ENCODE data around the gene PLCB4. TPM values are rescaled to one million over a fixed set of nuclear protein-coding genes. Genes with fewer than 3 reads are reported as not detected.
A peak's percentile ranks its signal among the peaks of the same experiment; 100 is the strongest.

The PLCB4 gene
- 0.05 and 0.47 TPM in 2 replicates for total RNA-seq (2014; rRNA removed; shearing (Covaris generic))

GRCh38 chr20:9068841-9069663, at the start of gene PLCB4:
Gene PLCB4, plus strand, starts transcription at chr20:9069087. Its CDS starts 238,728 bp downstream, at chr20:9307815.
- DNase-seq: no peak
- no peaks in the 10 kb centered on the region for H3K27me3 ChIP-seq

GRCh38 chr20:9019833-9020232, 49.1 kb upstream of the PLCB4 start:
- 0 out of 2 replicates have a peak, but pooled peaks cover 3% of the 10 kb centered on the region for H3K4me1 ChIP-seq
- 0 out of 2 replicates have a peak, but pooled peaks cover 2% of the 10 kb centered on the region for H3K9me3 ChIP-seq (replicated peaks)
- H3K4me3 ChIP-seq: no peak overlapping the region
- no peak for DNase-seq
- H3K36me3 ChIP-seq: no peaks in the 10 kb centered on the region
- peaks cover 8% of the 10 kb centered on the region for H3K27me3 ChIP-seq
- H3K27ac ChIP-seq: no peak overlapping the region

More at GRCh38 chr20:9068841-9069663, at the start of gene PLCB4:
- Histone ChIP-seq H3K36me3 (no peaks in the 10 kb centered on the region), H3K4me3 (no peak within 1 kb of the TSS), H3K4me1 (no peaks in the 10 kb centered on the region), H3K27ac (no peak within 1 kb of the TSS), H3K9me3 (replicated peaks) (no peaks in the 10 kb centered on the region)

GRCh38 chr20:9021216-9021615, 47.7 kb upstream of the PLCB4 start:
- Histone ChIP-seq H3K36me3 (no peaks in the 10 kb centered on the region), H3K4me3 (no peak overlapping the region), H3K9me3 (replicated peaks) (0 out of 2 replicates have a peak, but pooled peaks cover 2% of the 10 kb centered on the region), H3K4me1 (0 out of 2 replicates have a peak, but pooled peaks cover 3% of the 10 kb centered on the region), H3K27ac (no peak overlapping the region), H3K27me3 (peaks cover 8% of the 10 kb centered on the region)
- peak in 1 of 2 experiments; percentile 3 for DNase-seq

- no peak overlapping the region for H3K27ac ChIP-seq
- 0 out of 2 replicates have a peak, but pooled peaks cover 2% of the 10 kb centered on the region for H3K9me3 ChIP-seq (replicated peaks)
- peaks cover 6% of the 10 kb centered on the region for H3K27me3 ChIP-seq
- no peaks in the 10 kb centered on the region for H3K36me3 ChIP-seq
- DNase-seq: peak in 1 of 2 experiments; percentile 42
- H3K4me3 ChIP-seq: no peak overlapping the region
- H3K4me1 ChIP-seq: 0 out of 2 replicates have a peak, but pooled peaks cover 3% of the 10 kb centered on the region
Measured at GRCh38 chr20:9021699-9022098, 47.2 kb upstream of the PLCB4 start.

- Histone ChIP-seq H3K9me3 (replicated peaks) (0 out of 2 replicates have a peak, but pooled peaks cover 2% of the 10 kb centered on the region), H3K36me3 (no peaks in the 10 kb centered on the region), H3K27me3 (peaks cover 3% of the 10 kb centered on the region; the same call in 1 of the 2 replicates), H3K4me3 (no peak overlapping the region), H3K27ac (no peak overlapping the region), H3K4me1 (0 out of 2 replicates have a peak, but pooled peaks cover 3% of the 10 kb centered on the region)
- DNase-seq: no peak
Measured at GRCh38 chr20:9022376-9022775, 46.5 kb upstream of the PLCB4 start.

GRCh38 chr20:9024606-9025005, 44.3 kb upstream of the PLCB4 start:
- H3K27ac ChIP-seq: no peak overlapping the region
- DNase-seq: no peak

GRCh38 chr20:9025011-9025410, 43.9 kb upstream of the PLCB4 start:
- H3K27ac ChIP-seq: no peak overlapping the region
- no peaks in the 10 kb centered on the region for H3K36me3 ChIP-seq
- 0 out of 2 replicates have a peak, but pooled peaks cover 3% of the 10 kb centered on the region for H3K4me1 ChIP-seq
- no peak overlapping the region for H3K4me3 ChIP-seq
- no peak for DNase-seq
- H3K9me3 ChIP-seq (replicated peaks): no peaks in the 10 kb centered on the region
- H3K27me3 ChIP-seq: no peaks in the 10 kb centered on the region

More at GRCh38 chr20:9024606-9025005, 44.3 kb upstream of the PLCB4 start:
- no peaks in the 10 kb centered on the region for H3K27me3 ChIP-seq
- H3K9me3 ChIP-seq (replicated peaks): no peaks in the 10 kb centered on the region
- 0 out of 2 replicates have a peak, but pooled peaks cover 3% of the 10 kb centered on the region for H3K4me1 ChIP-seq
- H3K4me3 ChIP-seq: no peak overlapping the region
- no peaks in the 10 kb centered on the region for H3K36me3 ChIP-seq

GRCh38 chr20:9025643-9026042, 43.2 kb upstream of the PLCB4 start:
- no peak overlapping the region for H3K27ac ChIP-seq
- no peak overlapping the region for H3K4me3 ChIP-seq
- H3K36me3 ChIP-seq: no peaks in the 10 kb centered on the region
- no peak for DNase-seq
- H3K4me1 ChIP-seq: 0 out of 2 replicates have a peak, but pooled peaks cover 3% of the 10 kb centered on the region
- H3K27me3 ChIP-seq: no peaks in the 10 kb centered on the region
- H3K9me3 ChIP-seq (replicated peaks): no peaks in the 10 kb centered on the region

GRCh38 chr20:9027626-9028025, 41.3 kb upstream of the PLCB4 start:
- H3K4me1 ChIP-seq: no peaks in the 10 kb centered on the region
- H3K27ac ChIP-seq: no peak overlapping the region
- no peak overlapping the region for H3K4me3 ChIP-seq
- no peaks in the 10 kb centered on the region for H3K9me3 ChIP-seq (replicated peaks)
- no peaks in the 10 kb centered on the region for H3K36me3 ChIP-seq
- H3K27me3 ChIP-seq: no peaks in the 10 kb centered on the region
- DNase-seq: no peak

GRCh38 chr20:9028419-9028818, 40.5 kb upstream of the PLCB4 start:
- H3K27ac ChIP-seq: no peak overlapping the region
- no peak for DNase-seq

GRCh38 chr20:9031991-9032390, 36.9 kb upstream of the PLCB4 start:
- no peak for DNase-seq
- Histone ChIP-seq H3K27ac (no peak overlapping the region), H3K27me3 (no peaks in the 10 kb centered on the region), H3K36me3 (no peaks in the 10 kb centered on the region), H3K9me3 (replicated peaks) (no peaks in the 10 kb centered on the region), H3K4me3 (no peak overlapping the region), H3K4me1 (no peaks in the 10 kb centered on the region)

More at GRCh38 chr20:9028419-9028818, 40.5 kb upstream of the PLCB4 start:
- no peaks in the 10 kb centered on the region for H3K36me3 ChIP-seq
- no peaks in the 10 kb centered on the region for H3K9me3 ChIP-seq (replicated peaks)
- no peaks in the 10 kb centered on the region for H3K27me3 ChIP-seq
- no peak overlapping the region for H3K4me3 ChIP-seq
- H3K4me1 ChIP-seq: no peaks in the 10 kb centered on the region

- no peaks in the 10 kb centered on the region for H3K4me1 ChIP-seq
- no peaks in the 10 kb centered on the region for H3K9me3 ChIP-seq (replicated peaks)
- DNase-seq: no peak
- H3K4me3 ChIP-seq: no peak overlapping the region
- H3K27me3 ChIP-seq: no peaks in the 10 kb centered on the region
- H3K36me3 ChIP-seq: no peaks in the 10 kb centered on the region
- no peak overlapping the region for H3K27ac ChIP-seq
Measured at GRCh38 chr20:9032758-9033157, 36.1 kb upstream of the PLCB4 start.

GRCh38 chr20:9035126-9035525, 33.8 kb upstream of the PLCB4 start:
- H3K36me3 ChIP-seq: no peaks in the 10 kb centered on the region
- no peaks in the 10 kb centered on the region for H3K4me1 ChIP-seq
- no peak overlapping the region for H3K4me3 ChIP-seq
- no peak overlapping the region for H3K27ac ChIP-seq
- no peaks in the 10 kb centered on the region for H3K27me3 ChIP-seq
- no peaks in the 10 kb centered on the region for H3K9me3 ChIP-seq (replicated peaks)
- DNase-seq: peak; percentile 10 to 37

- Histone ChIP-seq H3K4me3 (no peak overlapping the region), H3K27ac (no peak overlapping the region), H3K9me3 (replicated peaks) (no peaks in the 10 kb centered on the region), H3K27me3 (no peaks in the 10 kb centered on the region), H3K36me3 (no peaks in the 10 kb centered on the region), H3K4me1 (no peaks in the 10 kb centered on the region)
- DNase-seq: no peak
Measured at GRCh38 chr20:9036593-9036992, 32.3 kb upstream of the PLCB4 start.

GRCh38 chr20:9038791-9039535, 29.9 kb upstream of the PLCB4 start:
- H3K4me3 ChIP-seq: no peak overlapping the region
- 0 out of 2 replicates have a peak, but pooled peaks cover 2% of the 10 kb centered on the region for H3K27me3 ChIP-seq
- H3K36me3 ChIP-seq: no peaks in the 10 kb centered on the region
- DNase-seq: no peak
- H3K4me1 ChIP-seq: no peaks in the 10 kb centered on the region
- H3K9me3 ChIP-seq (replicated peaks): no peaks in the 10 kb centered on the region
- H3K27ac ChIP-seq: no peak overlapping the region

All from SJCRH30 (cell line).